Measurements from ENCODE around the gene KDM1B.

GRCh38 chr6:18141805-18142590 is 13.2 kb upstream of the KDM1B start:
- TF ChIP-seq CTCF (conservative IDR thresholded peaks at IDR 0.05; ENCODE audit: low read depth, low read length) (no peak), EZH2 (IDR thresholded peaks at IDR 0.05; ENCODE audit: low read length, unreplicated experiment) (no peak), EZH2phosphoT487 (IDR thresholded peaks at IDR 0.05; ENCODE audit: borderline replicate concordance, low read length) (no peak)
